NCI-H524 treated with DMSO at 0.1 percent for 48 hours (cell line): Measurements from ENCODE around the gene CDC20B.
"Not testable (repeated sequence)": the region's sequence is repeated elsewhere in the genome, so short reads cannot be mapped to it uniquely, and the experiment has no call there.

Experiments used
- DNase-seq: peaks from one replicate; lab custom pipeline; 2025; lab: John Stamatoyannopoulos, UW

The CDC20B gene

DNA sequence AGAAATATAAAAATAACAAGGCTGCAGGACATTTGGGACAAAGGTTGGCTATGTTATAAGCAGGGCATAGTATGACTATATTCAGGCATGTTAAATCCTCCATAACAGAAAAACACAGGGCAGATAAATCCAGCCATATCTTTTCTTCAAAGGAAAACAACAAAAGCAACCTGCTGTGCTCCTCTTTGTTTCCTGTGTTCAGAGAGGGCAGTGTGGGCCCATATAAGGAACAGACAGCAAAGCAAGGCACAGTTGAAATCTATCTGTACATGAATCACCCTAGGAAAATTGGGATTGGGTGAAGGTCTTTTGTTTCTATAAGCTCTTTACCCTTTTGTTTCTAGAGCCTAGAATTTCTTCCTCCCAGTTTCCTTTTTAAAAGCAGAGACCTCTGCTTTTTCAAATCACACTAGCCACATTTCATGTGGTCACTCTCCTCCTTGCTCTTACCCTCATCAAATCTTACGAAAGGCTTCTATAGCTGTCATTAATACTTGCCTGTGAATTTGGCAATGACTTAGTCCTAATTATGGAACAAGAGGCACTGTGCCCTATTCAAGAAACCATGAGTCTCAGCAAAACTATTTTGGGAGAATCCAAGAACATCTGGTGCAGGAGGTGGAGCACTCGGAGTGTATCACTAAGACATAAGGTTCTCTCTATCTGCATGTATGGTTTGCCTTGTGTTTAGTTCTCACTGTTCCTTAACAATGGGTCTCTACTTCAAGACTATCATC lies 68.8 kb downstream of the CDC20B start:
- no peak for DNase-seq

DNA sequence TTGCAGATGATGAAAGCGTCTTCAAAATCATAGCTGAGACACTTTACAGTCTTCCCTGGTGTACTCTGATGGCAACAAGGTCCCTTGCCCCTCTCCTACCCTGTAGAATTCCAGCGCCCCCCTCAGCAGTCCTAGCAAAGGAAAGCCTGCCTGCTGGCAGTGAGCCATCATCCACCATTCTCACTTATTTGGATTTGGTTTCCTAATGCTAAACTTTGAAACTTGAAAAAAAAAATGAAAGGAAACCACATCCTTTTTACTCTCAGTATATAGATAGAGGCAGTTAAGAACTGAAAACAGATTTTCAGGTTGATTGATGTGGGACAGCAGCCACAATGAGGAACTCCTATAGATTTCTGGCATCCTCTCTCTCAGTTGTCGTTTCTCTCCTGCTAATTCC lies 70.6 kb downstream of the CDC20B start, which contains the start of gene GZMA:
Gene GZMA, plus strand, starts transcription at position 299 of the 400 bp plus-strand sequence. Its CDS starts 37 bp downstream, at position 336.
- no peak for DNase-seq

- no peak for DNase-seq
These were observed 71.3 kb downstream of the CDC20B start for GRCh38 chr5:55101556-55102276.

GRCh38 chr5:55101148-55101547 lies 71.8 kb downstream of the CDC20B start:
- not testable (repeated sequence) for DNase-seq

DNA sequence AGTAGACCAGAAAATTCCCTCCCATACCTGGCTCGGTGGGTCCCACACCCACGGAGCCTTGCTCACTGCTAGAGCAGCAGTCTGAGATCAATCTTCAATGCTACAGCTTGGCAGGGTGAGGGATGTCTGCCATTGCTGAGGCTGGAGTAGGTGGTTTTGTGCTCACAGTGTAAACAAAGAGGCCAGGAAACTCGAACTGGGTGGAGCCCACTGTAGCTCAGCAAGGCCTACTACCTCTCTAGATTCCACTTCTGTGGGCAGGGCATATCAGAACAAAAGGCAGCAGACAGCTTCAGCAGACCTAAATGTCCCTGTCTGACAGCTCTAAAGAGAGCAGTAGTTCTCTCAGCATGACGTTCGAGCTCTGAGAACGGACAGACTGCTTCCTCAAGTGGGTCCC lies 76.1 kb downstream of the CDC20B start:
- no peak for DNase-seq

- DNase-seq, result no peak
These were observed 76.8 kb downstream of the CDC20B start for GRCh38 chr5:55096182-55096581.

- not testable (repeated sequence) for DNase-seq
These were observed 82.0 kb downstream of the CDC20B start for GRCh38 chr5:55091011-55091410.

DNA sequence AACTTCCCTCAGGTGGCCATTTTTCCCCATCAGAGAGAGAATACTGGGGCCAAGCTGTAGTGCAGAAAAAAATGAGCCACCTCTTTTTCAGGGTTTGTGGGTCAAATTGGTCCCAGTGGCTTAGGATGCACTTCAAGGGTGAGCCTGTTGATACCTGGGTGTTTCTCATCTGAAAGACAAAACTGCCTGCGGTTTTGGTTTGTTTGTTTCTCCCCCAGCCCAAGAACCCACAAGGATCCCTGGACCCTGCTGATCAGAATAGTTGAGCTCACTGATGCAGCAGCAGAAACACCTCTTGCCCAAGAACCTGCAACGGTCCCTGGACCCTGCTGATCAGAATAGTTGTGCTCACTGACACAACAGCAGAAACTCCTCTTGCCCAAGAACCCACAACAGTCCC lies 83.7 kb downstream of the CDC20B start:
- DNase-seq, result not testable (repeated sequence)

DNA sequence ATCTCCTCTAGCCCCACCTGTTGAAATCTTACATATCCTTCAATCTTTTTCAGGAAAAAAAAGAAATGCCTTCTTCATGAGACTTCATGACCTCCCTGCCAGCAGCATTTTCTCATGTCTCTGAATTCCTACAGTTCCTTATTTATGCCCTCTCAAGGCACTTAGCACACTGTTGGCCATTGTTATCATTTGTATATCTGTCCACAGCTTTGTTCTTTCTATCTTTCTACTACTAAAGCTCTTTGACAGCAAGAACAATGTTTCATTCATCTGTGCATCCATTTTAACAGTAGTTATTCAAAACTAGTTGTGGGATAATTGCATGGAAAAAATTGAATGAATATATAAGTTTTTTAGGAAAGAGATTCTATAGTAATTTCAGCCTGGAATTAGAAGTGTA lies 91.4 kb downstream of the CDC20B start:
- no peak for DNase-seq

GRCh38 chr5:55073211-55073610 lies 99.8 kb downstream of the CDC20B start:
- no peak for DNase-seq

DNA sequence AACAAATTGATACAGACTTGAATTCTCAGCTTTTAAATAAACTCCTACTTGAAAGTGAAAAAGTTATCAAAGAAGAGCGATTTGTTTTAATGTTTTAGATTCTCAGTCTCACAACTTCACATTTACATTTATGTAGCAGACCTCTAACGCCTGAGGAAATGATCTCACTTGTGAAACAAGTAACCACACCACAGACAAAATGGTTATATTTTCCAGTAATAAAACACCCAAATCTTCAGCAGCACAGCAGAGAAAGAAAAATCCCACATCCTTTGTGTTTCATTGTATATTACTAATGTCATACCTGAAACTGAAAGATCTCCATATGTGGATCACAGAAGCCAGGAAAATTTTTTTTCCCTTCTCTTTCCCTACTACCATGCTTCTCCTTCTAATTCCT lies 100.3 kb downstream of the CDC20B start:
- DNase-seq, result no peak

DNA sequence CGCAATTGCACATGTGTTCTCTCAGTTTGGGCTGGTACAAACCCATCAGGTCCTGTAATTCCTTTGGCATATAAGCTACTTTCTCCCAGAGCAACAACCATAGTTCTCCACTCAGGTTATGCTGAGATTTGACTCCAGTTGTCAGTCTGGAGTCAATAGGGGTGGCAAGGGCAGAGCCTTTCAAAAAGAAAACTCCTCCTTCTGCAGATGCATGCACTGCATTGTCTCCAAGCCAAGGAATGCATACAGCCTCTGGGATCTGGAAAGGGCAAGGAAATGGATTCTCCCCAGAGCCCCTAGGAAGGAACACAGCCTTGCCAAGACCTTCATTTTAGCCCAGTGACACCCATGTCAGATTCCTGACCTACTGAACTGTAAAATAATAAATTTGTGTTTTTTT lies 101.6 kb downstream of the CDC20B start:
- DNase-seq, result no peak

DNA sequence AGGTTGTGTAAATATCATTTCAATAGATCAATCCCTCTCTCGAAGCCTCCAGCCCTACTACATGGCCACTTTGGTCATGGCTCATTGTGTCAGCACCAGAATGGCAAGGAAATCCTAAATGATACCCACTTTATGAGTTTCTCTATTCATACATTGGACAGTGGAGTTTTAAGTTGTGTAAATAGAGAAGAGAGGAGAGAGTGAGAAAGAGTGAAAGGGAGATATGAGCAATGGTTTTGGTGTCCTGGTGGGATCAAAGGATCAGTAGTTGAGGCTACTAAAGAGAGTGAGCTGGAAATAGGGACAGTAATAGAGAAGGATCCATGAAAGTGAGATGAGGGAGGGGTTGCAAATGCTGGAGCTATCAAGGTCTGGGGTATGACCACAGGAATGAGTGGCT lies 102.0 kb downstream of the CDC20B start:
- no peak for DNase-seq

DNA sequence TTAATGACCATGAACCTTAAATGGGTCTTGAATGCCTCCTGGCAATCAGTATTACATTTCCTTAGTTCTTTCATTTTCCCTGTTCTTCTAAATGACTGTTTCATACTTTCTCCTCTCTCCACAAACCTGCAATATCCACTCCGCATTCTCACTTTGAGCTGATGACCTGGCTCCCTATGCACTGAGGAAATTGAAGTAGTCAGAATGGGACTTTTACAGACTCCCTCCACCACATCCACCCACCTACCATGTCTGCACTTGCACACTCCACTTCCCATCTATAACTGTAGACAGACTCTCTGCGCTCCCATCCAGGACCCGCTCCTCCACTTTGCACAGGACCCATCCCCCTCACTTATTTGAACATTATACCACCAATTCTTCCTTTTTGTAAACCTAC lies 106.7 kb downstream of the CDC20B start:
- DNase-seq, result no peak

DNA sequence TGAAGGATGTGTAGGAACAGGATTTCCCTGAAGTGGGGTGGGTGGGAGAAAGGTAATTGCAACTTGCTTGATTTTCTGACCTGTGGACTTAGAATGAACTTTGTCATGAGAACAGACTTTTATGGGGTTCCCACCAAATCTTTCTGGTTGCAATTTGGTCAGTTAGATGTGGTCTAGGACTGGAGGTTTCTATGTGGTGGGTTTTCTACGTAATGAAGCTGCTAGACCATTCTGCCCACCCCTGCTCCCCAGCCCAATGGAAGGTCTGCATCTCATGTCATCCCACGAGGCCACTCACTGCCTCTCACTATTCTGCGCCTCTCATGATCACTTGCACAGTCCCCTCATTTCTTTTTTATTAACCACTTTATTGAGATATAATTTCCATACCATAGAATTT lies 108.5 kb downstream of the CDC20B start:
- no peak for DNase-seq

DNA sequence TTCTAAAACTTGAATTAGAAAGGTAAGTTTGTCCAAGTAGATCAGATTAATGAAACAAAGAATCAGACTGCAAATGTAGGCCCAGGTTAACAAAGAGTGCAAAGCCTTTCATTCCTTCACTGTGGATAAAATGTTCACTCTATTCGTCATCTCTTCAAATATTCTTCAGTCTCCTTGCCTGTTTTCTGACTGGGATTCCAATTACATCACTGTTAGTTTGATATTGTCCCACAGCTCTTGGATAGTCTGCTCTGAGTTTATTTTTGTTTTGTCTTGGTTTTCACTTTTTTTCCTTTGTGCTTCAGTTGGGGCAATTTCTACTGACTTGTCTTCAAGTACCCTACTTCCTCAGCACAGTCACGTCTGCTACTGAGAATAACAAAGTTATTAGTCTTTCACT lies 109.1 kb downstream of the CDC20B start:
- no peak for DNase-seq

GRCh38 chr5:55063220-55063863 lies 109.6 kb downstream of the CDC20B start:
- DNase-seq, result no peak
